ENCODE results near the gene MYBBP1A. TPM values are rescaled to one million over a fixed set of nuclear protein-coding genes. Genes with fewer than 3 reads are reported as not detected.

The MYBBP1A gene
- total and polyA plus RNA-seq, 2 of the 13 experiments (the other 11 are each of a cell fraction or from before 2014, with no cell fraction given): 18.6 to 54.8 TPM

- TF ChIP-seq PLSCR1 (CRISPR knock-in tag; IDR thresholded peaks at IDR 0.05; ENCODE audit: borderline replicate concordance) (no peak), ZNF770 (CRISPR knock-in tag; IDR thresholded peaks at IDR 0.05) (peak; percentile 86), E2F1 (CRISPR knock-in tag; IDR thresholded peaks at IDR 0.05) (no peak), NR2F6 (IDR thresholded peaks at IDR 0.05) (peak; percentile 21; the same call in 1 of the 2 replicates), NR2F6 (CRISPR knock-in tag; IDR thresholded peaks at IDR 0.05) (no peak), PATZ1 (CRISPR knock-in tag; IDR thresholded peaks at IDR 0.05) (peak; percentile 88), HNRNPL (IDR thresholded peaks at IDR 0.05; ENCODE audit: low read depth, low read length) (0 out of 2 replicates have a peak, but pooled peaks have one; percentile 4), EED (CRISPR knock-in tag; IDR thresholded peaks at IDR 0.05) (no peak), ZNF598 (CRISPR knock-in tag; IDR thresholded peaks at IDR 0.05; ENCODE audit: borderline replicate concordance) (no peak), ZNF841 (CRISPR knock-in tag; IDR thresholded peaks at IDR 0.05; ENCODE audit: borderline replicate concordance) (no peak), USF2 (IDR thresholded peaks at IDR 0.05; ENCODE audit: low read depth, low read length) (no peak), USF2 (CRISPR knock-in tag; IDR thresholded peaks at IDR 0.05; ENCODE audit: borderline replicate concordance) (no peak)
Observed at GRCh38 chr17:4577386-4577993, 22.3 kb upstream of the MYBBP1A start (continued).
